ENCODE results near the gene CTNND1. TPM values are rescaled to one million over a fixed set of nuclear protein-coding genes. Genes with fewer than 3 reads are reported as not detected.
"Not testable (repeated sequence)": the region's sequence is repeated elsewhere in the genome, so short reads cannot be mapped to it uniquely, and the experiment has no call there.

Gene CTNND1
- total RNA-seq, 2 experiments from 2014 or later = 9.3 to 11.2 TPM

- Mint-ChIP-seq H3K27me3 (no peaks in the 10 kb centered on the region), H3K9me3 (no peaks in the 10 kb centered on the region)
- ATAC-seq (ENCODE audit: low read depth) = no peak
Measured at GRCh38 chr11:57804466-57804865, 42.9 kb downstream of the CTNND1 start.

GRCh38 chr11:57805780-57806179 lies 44.2 kb downstream of the CTNND1 start:
- peaks cover 6% of the 10 kb centered on the region for H3K4me1 Mint-ChIP-seq
- no peaks in the 10 kb centered on the region for H3K27me3 Mint-ChIP-seq
- DNase-seq (no peak), ATAC-seq (ENCODE audit: low read depth) (no peak)
- no peak overlapping the region for H3K4me3 Mint-ChIP-seq
- no peak overlapping the region for H3K27ac Mint-ChIP-seq
- peaks cover 17% of the 10 kb centered on the region for H3K36me3 Mint-ChIP-seq
- H3K9me3 Mint-ChIP-seq = no peaks in the 10 kb centered on the region
- POLR2A ChIA-PET = interaction anchor here (0.7 kb wide), 1 partner anchor 162 kb away, joined by 3 read pairs; no protein-coding TSS in a partner anchor

More at GRCh38 chr11:57804466-57804865, 42.9 kb downstream of the CTNND1 start:
- POLR2A ChIA-PET = no interaction called here
- Mint-ChIP-seq H3K27ac (no peak overlapping the region), H3K4me3 (no peak overlapping the region), H3K4me1 (peaks cover 13% of the 10 kb centered on the region), H3K36me3 (peaks cover 17% of the 10 kb centered on the region)
- no peak for DNase-seq

- DNase-seq (no peak), ATAC-seq (ENCODE audit: low read depth) (no peak)
- POLR2A ChIA-PET = no interaction called here
- H3K9me3 Mint-ChIP-seq = no peaks in the 10 kb centered on the region
- H3K4me3 Mint-ChIP-seq = no peak overlapping the region
- no peaks in the 10 kb centered on the region for H3K27me3 Mint-ChIP-seq
- no peaks in the 10 kb centered on the region for H3K4me1 Mint-ChIP-seq
- no peak overlapping the region for H3K27ac Mint-ChIP-seq
- H3K36me3 Mint-ChIP-seq = peaks cover 6% of the 10 kb centered on the region
Measured at GRCh38 chr11:57812634-57813033, 51.0 kb downstream of the CTNND1 start.

GRCh38 chr11:57815476-57815875 lies 53.9 kb downstream of the CTNND1 start:
- ATAC-seq (ENCODE audit: low read depth) (no peak), DNase-seq (no peak)
- no peaks in the 10 kb centered on the region for H3K27me3 Mint-ChIP-seq
- no peak overlapping the region for H3K27ac Mint-ChIP-seq
- no peaks in the 10 kb centered on the region for H3K4me1 Mint-ChIP-seq
- POLR2A ChIA-PET = no interaction called here
- H3K4me3 Mint-ChIP-seq = no peak overlapping the region
- no peaks in the 10 kb centered on the region for H3K9me3 Mint-ChIP-seq
- peaks cover 6% of the 10 kb centered on the region for H3K36me3 Mint-ChIP-seq

- no peaks in the 10 kb centered on the region for H3K9me3 Mint-ChIP-seq
- H3K36me3 Mint-ChIP-seq = peaks cover 6% of the 10 kb centered on the region
- no peaks in the 10 kb centered on the region for H3K27me3 Mint-ChIP-seq
- no peak overlapping the region for H3K27ac Mint-ChIP-seq
- no peak overlapping the region for H3K4me3 Mint-ChIP-seq
- ATAC-seq (ENCODE audit: low read depth) (no peak), DNase-seq (no peak)
- H3K4me1 Mint-ChIP-seq = no peaks in the 10 kb centered on the region
- POLR2A ChIA-PET = no interaction called here
Measured at GRCh38 chr11:57815877-57816276, 54.3 kb downstream of the CTNND1 start.

- Mint-ChIP-seq H3K9me3 (no peaks in the 10 kb centered on the region), H3K4me3 (no peak overlapping the region), H3K27me3 (no peaks in the 10 kb centered on the region), H3K4me1 (no peaks in the 10 kb centered on the region), H3K36me3 (peaks cover 6% of the 10 kb centered on the region), H3K27ac (no peak overlapping the region)
- DNase-seq = no peak
- POLR2A ChIA-PET = no interaction called here
- ATAC-seq (ENCODE audit: low read depth) = no peak
Measured at GRCh38 chr11:57818812-57819211, 57.2 kb downstream of the CTNND1 start.

GRCh38 chr11:57819252-57819979 lies 57.8 kb downstream of the CTNND1 start:
- no peaks in the 10 kb centered on the region for H3K9me3 Mint-ChIP-seq
- DNase-seq = no peak
- ATAC-seq (ENCODE audit: low read depth) = no peak
- no peaks in the 10 kb centered on the region for H3K27me3 Mint-ChIP-seq
- H3K36me3 Mint-ChIP-seq = peaks cover 6% of the 10 kb centered on the region
- no peak overlapping the region for H3K27ac Mint-ChIP-seq
- POLR2A ChIA-PET = no interaction called here
- H3K4me1 Mint-ChIP-seq = no peaks in the 10 kb centered on the region
- H3K4me3 Mint-ChIP-seq = no peak overlapping the region

- H3K9me3 Mint-ChIP-seq = no peaks in the 10 kb centered on the region
- ATAC-seq (ENCODE audit: low read depth) (no peak), DNase-seq (no peak)
- peaks cover 3% of the 10 kb centered on the region for H3K27me3 Mint-ChIP-seq
- POLR2A ChIA-PET = no interaction called here
- H3K36me3 Mint-ChIP-seq = no peaks in the 10 kb centered on the region
- H3K4me1 Mint-ChIP-seq = no peaks in the 10 kb centered on the region
- no peak overlapping the region for H3K27ac Mint-ChIP-seq
- no peak overlapping the region for H3K4me3 Mint-ChIP-seq
Measured at GRCh38 chr11:57823859-57824258, 62.3 kb downstream of the CTNND1 start.

- no peaks in the 10 kb centered on the region for H3K9me3 Mint-ChIP-seq
- ATAC-seq (ENCODE audit: low read depth) (no peak), DNase-seq (no peak)
- no peaks in the 10 kb centered on the region for H3K4me1 Mint-ChIP-seq
- POLR2A ChIA-PET = no interaction called here
- peaks cover 12% of the 10 kb centered on the region for H3K27me3 Mint-ChIP-seq
- H3K36me3 Mint-ChIP-seq = no peaks in the 10 kb centered on the region
- H3K4me3 Mint-ChIP-seq = no peak overlapping the region
- no peak overlapping the region for H3K27ac Mint-ChIP-seq
Measured at GRCh38 chr11:57834852-57835251, 73.2 kb downstream of the CTNND1 start.

- H3K27ac Mint-ChIP-seq; H3K36me3 Mint-ChIP-seq; POLR2A ChIA-PET; H3K27me3 Mint-ChIP-seq; H3K9me3 Mint-ChIP-seq; ATAC-seq (ENCODE audit: low read depth); H3K4me1 Mint-ChIP-seq; H3K4me3 Mint-ChIP-seq; DNase-seq: not testable (repeated sequence)
Measured at GRCh38 chr11:57838609-57839008, 77.0 kb downstream of the CTNND1 start.

GRCh38 chr11:57842873-57843272 lies 81.3 kb downstream of the CTNND1 start:
- Mint-ChIP-seq H3K4me3 (no peak overlapping the region), H3K27me3 (no peaks in the 10 kb centered on the region), H3K9me3 (peaks cover 2% of the 10 kb centered on the region), H3K36me3 (no peaks in the 10 kb centered on the region), H3K27ac (no peak overlapping the region), H3K4me1 (no peaks in the 10 kb centered on the region)
- no peak for ATAC-seq (ENCODE audit: low read depth)
- POLR2A ChIA-PET = no interaction called here
- DNase-seq = no peak

- Mint-ChIP-seq H3K27me3 (no peaks in the 10 kb centered on the region), H3K36me3 (no peaks in the 10 kb centered on the region), H3K4me3 (no peak overlapping the region), H3K9me3 (peaks cover 1% of the 10 kb centered on the region), H3K4me1 (peaks cover 3% of the 10 kb centered on the region), H3K27ac (no peak overlapping the region)
- POLR2A ChIA-PET = no interaction called here
- DNase-seq (no peak), ATAC-seq (ENCODE audit: low read depth) (no peak)
Measured at GRCh38 chr11:57867966-57868365, 106.4 kb downstream of the CTNND1 start.

GRCh38 chr11:57868491-57868890 lies 106.9 kb downstream of the CTNND1 start:
- POLR2A ChIA-PET = no interaction called here
- ATAC-seq (ENCODE audit: low read depth) = no peak
- Mint-ChIP-seq H3K27ac (no peak overlapping the region), H3K4me3 (no peak overlapping the region), H3K36me3 (no peaks in the 10 kb centered on the region), H3K27me3 (no peaks in the 10 kb centered on the region), H3K9me3 (peaks cover 1% of the 10 kb centered on the region), H3K4me1 (peaks cover 8% of the 10 kb centered on the region)
- no peak for DNase-seq
